HL-60 (cell line): Measurements from ENCODE around the gene OSBPL8.
"Not testable (repeated sequence)": the region's sequence is repeated elsewhere in the genome, so short reads cannot be mapped to it uniquely, and the experiment has no call there.

Source experiments
- DNase-seq, 2 experiments: peaks; one replicate each; pipeline ENCODE4 v3.0.0-alpha.2; 2010 to 2020; ENCODE audit warnings: low read depth in 1 of 2, low spot score in 1 of 2
- H3K27ac ChIP-seq: fragments of 250-450 bp; sonication (Bioruptor Pico); replicated peaks from 2 replicates; pipeline ENCODE4 v1.5.1; 2020; ENCODE audit warnings: mild to moderate bottlenecking, moderate library complexity
- H3K27me3 ChIP-seq: fragments of 250-450 bp; sonication (Bioruptor Pico); 2 replicates; pipeline ENCODE4 v1.5.1; 2021; ENCODE audit warnings: mild to moderate bottlenecking, moderate library complexity; ENCODE audit not compliant: insufficient read depth, poor library complexity, severe bottlenecking
- H3K4me3 ChIP-seq: replicated peaks from 2 replicates; pipeline ENCODE4 v1.5.1; 2011; ENCODE audit warnings: mild to moderate bottlenecking, control low read depth, low read length; ENCODE audit not compliant: insufficient read depth
- CTCF ChIP-seq: IDR thresholded peaks from one replicate; pipeline ENCODE4 v1.5.1; 2011; ENCODE audit warnings: low read length, control low read depth, inconsistent platforms; ENCODE audit not compliant: insufficient read depth
- GABPA ChIP-seq: IDR thresholded peaks from 2 replicates; pipeline ENCODE4 v1.6.1; 2012; ENCODE audit warnings: low read depth
- POLR2AphosphoS5 ChIP-seq: IDR thresholded peaks from 2 replicates; pipeline ENCODE4 v1.6.1; 2012; ENCODE audit warnings: low read depth
- REST ChIP-seq: IDR thresholded peaks from 2 replicates; pipeline ENCODE4 v1.6.1; 2012; ENCODE audit warnings: low read depth; ENCODE audit not compliant: insufficient replicate concordance
- SPI1 ChIP-seq: IDR thresholded peaks from 2 replicates; pipeline ENCODE4 v1.6.1; 2012; ENCODE audit warnings: low read depth, mild to moderate bottlenecking, borderline replicate concordance

The OSBPL8 gene

GRCh38 chr12:76504606-76505005 lies 55.0 kb downstream of the OSBPL8 start:
- Histone ChIP-seq H3K4me3 (no peak overlapping the region), H3K27me3 (no peaks in the 10 kb centered on the region), H3K27ac (no peak overlapping the region)
- TF ChIP-seq GABPA: no peak
- no peak for DNase-seq

- DNase-seq: no peak
- TF ChIP-seq SPI1: no peak
- TF ChIP-seq REST: no peak
- no peak for TF ChIP-seq POLR2AphosphoS5
- TF ChIP-seq GABPA: no peak
- no peak for TF ChIP-seq CTCF
- Histone ChIP-seq H3K27ac (no peak overlapping the region), H3K4me3 (no peak overlapping the region), H3K27me3 (no peaks in the 10 kb centered on the region)
These were observed 55.6 kb downstream of the OSBPL8 start for GRCh38 chr12:76503957-76504356.

GRCh38 chr12:76501390-76501789 lies 58.2 kb downstream of the OSBPL8 start:
- TF ChIP-seq REST: no peak

GRCh38 chr12:76499136-76499535 lies 60.4 kb downstream of the OSBPL8 start:
- DNase-seq, H3K27me3 ChIP-seq, H3K4me3 ChIP-seq, H3K27ac ChIP-seq: not testable (repeated sequence)

More at GRCh38 chr12:76501390-76501789, 58.2 kb downstream of the OSBPL8 start:
- Histone ChIP-seq H3K27ac (no peak overlapping the region), H3K4me3 (no peak overlapping the region), H3K27me3 (no peaks in the 10 kb centered on the region)
- DNase-seq: no peak

- DNase-seq: no peak
- Histone ChIP-seq H3K27ac (no peak overlapping the region), H3K4me3 (no peak overlapping the region), H3K27me3 (no peaks in the 10 kb centered on the region)
- TF ChIP-seq CTCF (no peak), REST (no peak), POLR2AphosphoS5 (no peak)
These were observed 64.0 kb downstream of the OSBPL8 start for GRCh38 chr12:76495556-76495955.
